ENCODE data around the gene DSTN.

The DSTN gene

DNA sequence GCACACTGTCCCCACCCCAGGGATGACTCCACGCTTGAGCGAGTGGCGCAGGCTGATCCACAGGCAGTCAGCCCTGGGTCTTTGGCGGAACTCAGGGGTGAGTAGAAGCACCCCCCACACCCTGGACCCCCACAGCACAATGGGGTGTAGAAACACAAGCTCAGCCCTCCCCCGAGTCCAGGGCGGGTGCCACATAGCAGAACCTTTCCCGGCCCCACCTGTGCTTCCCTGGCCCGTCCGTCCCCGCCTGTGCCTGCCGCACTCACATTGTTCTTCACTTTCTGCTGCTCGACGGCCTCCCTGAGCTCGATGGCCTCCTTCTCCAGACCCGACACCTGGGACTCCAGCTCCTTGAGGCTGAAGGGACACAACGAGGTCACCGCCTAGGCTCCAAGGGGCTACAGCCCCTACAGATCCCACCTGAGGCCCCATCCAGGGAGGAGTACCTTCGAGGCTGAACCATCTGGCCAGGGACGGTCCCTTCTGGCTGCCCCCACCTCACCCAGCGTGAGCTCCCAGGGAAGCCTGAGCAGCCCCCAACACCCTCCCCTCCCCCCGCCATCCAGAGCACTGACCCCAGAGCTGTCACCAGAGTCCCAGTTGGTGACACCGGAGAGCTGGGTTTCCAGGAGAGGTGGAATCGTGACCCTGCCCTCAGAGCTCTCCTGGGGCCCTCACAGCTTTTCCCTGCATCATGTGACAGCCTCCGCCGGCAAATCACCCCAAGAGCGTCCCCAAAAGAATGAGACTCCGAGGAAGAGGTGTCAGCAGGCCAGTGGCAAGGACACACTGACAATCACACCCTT lies 55.6 kb downstream of the DSTN start:
- DNase-seq = no peak

- no peak for DNase-seq
Observed at GRCh38 chr20:17626217-17627007, 56.5 kb downstream of the DSTN start.

- no peak for DNase-seq
Observed at GRCh38 chr20:17627101-17627955, 57.5 kb downstream of the DSTN start.

GRCh38 chr20:17628101-17628841 lies 58.4 kb downstream of the DSTN start:
- no peak for DNase-seq

DNA sequence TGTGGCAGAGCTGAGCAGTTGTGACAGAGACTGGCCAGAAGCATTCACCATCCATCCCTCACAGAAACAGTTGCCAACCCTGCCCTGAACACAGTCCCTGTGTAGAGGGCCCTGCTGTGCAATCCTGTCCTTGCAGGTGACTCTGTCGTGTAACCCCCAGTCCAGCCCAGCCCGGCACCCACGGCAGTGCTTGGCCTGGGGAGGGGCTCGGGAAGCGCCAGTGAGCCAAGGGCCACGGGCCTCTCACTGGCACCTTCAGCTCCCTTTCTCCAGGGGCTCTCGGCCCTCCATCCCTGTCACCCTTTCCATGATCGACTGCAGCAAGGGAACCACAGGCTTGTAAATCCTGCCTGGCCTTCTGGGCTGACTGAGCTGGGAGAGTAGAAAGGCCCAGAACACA lies 59.1 kb downstream of the DSTN start:
- no peak for DNase-seq

DNA sequence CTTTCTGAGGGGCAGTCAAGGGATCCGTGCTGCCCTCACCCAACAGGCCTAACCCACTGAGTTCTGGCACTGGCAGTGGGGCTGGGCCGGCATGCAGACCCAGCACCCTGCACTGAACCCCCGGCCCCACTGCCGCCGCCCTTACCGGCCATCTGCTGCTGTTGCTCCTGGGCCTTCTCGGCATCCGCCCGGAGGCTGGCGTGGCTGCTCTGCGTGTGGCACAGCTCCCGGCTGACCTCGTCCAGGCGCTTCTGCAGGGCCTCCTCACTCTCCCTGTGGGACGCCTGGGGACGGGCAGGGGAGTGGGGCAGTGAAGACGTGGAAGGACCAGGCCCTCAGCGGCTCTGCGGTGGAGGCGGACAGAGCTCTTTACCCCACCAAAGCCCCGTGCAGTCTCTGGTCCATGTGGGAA lies 59.8 kb downstream of the DSTN start:
- no peak for DNase-seq

- DNase-seq = no peak
Observed at GRCh38 chr20:17630151-17630805, 60.4 kb downstream of the DSTN start.

GRCh38 chr20:17630806-17631195 lies 60.9 kb downstream of the DSTN start:
- DNase-seq = no peak

DNA sequence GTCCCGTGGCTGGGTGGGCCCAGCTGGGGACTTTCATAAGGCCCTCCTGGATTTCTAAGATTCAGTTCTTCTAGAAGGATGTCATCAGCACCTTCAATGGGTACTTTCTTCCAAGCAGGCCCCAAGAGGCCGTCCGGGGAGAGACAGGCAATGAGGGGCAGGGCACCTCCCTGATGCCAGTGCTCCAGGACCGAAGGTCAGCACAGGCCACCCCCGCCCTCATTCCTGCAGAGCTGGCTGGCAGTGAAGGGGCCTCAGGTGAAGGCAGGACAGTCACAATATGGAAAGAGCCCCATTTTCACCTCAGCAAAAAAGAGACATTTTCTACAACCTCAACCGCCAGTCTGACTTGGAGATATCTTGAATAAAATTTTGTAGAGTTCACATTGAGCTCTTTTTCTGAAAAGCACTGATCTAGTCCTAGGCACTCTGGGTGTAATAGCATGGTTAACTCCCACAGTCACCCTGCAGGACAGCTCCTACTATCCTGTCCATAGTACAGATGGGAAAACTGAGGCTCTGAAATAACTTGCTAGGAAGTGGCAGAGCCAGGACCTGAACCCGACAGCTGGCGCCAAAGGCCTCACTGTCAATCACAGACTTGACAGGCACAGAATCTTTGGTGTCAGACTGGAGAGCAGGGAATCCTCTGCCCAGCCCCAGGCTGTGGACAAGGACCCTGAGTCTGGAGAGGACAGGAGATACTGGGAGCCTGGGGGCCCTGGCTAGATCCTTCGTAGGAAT lies 61.9 kb downstream of the DSTN start:
- no peak for DNase-seq

DNA sequence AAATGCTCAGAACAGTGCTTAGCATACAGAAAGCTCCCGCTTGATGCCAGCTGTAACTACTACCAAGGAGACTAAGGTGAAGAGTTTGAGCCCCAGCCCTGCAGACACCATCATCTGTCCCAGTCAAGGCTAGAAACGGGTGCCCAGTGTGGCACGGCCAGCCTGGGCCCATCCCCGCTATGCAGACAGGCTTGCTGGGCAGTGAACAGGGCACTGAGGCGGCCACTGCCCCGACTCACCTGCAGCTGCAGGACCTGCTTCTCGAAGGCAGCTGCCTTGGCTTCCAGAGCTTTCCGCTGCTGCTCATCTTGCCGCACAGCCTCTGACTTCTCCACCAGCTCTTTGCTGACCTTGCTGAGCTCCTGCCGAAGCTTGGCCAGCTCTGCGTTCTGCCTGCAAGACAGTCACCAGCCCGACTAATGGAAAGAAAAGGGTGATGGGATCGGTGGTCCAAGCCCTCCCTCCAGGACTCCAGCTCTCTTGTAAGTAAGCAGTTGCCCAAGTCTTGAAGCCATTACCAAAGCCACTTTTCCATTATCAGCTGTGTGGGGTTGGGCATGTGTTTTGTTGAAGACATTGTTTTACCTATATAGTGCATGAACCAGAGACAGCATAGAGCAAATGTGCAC lies 63.5 kb downstream of the DSTN start:
- no peak for DNase-seq

DNA sequence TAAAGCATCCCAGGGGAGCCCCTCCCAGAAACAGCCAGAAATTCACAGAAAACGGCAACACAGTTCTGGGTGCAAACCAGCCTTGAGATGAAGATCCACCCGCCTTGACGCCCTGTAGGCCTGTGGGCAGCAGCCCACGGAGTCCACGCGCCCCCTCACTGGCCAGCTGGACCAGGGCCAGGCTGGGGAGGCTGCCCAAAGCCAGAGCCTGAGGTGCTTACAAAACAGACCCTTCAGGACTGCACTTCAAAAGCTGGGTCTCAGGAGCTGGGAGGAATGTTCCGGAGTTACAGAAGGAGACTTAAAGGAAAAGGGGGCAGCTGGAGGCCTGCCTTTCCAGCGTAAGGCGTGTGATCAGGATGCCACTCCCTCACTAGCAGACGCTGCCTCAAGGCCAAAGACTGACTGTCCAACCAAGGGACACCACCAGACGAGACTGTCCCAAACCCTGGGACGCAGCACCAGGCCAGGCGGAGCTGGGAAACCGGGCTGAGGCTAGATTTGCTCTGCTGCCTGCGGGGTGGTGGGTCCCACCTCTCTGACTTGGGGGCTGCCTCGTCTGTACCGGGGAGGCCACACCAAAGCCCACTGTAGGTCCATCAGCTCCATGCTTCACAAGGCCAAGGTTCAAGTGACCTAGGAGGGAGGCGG lies 64.1 kb downstream of the DSTN start:
- DNase-seq = no peak

GRCh38 chr20:17634661-17635331 lies 64.9 kb downstream of the DSTN start:
- DNase-seq = no peak

DNA sequence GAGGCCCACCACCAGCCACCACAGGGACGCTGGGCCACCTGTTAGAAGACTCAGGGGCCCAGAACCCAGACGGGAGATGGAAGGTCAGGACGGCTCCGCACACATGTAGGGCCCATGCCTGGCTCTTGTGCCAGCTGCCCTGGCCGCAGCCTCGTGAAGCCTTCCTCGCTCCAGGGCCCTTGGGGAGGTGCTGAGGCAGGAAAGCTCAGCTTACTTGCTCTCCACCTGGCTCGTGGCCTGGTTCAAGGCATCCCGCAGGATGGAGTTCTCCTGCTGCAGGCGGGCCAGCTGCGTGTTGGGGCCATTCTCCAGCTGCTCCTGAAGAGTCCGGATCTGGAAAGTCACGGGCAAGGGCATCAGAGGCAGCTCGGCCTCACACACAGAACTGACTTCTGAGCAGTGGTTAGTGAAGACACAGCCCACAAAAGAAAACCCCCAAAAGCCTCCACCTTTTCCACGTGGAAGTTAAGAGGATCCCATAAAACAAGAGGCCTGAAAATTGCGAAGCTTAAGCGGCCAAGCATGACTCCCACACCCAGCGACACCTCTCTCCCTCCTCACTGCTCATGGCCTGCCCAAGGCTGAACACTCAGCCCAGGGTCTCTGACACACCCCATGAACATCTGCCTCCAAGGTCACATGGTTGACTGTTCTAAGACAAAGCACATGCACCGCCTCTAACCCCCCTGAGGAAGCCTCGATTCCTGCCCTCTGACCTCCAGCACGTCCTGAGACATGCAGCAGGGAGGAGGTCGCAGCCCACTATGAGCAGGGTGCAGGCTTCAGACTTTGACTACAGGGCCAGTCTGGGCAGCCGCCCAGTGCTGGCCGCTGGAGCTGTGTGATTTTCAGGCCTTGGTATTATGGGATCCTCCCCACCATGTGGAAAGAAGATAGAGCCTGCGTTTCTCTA lies 65.7 kb downstream of the DSTN start:
- no peak for DNase-seq

DNA sequence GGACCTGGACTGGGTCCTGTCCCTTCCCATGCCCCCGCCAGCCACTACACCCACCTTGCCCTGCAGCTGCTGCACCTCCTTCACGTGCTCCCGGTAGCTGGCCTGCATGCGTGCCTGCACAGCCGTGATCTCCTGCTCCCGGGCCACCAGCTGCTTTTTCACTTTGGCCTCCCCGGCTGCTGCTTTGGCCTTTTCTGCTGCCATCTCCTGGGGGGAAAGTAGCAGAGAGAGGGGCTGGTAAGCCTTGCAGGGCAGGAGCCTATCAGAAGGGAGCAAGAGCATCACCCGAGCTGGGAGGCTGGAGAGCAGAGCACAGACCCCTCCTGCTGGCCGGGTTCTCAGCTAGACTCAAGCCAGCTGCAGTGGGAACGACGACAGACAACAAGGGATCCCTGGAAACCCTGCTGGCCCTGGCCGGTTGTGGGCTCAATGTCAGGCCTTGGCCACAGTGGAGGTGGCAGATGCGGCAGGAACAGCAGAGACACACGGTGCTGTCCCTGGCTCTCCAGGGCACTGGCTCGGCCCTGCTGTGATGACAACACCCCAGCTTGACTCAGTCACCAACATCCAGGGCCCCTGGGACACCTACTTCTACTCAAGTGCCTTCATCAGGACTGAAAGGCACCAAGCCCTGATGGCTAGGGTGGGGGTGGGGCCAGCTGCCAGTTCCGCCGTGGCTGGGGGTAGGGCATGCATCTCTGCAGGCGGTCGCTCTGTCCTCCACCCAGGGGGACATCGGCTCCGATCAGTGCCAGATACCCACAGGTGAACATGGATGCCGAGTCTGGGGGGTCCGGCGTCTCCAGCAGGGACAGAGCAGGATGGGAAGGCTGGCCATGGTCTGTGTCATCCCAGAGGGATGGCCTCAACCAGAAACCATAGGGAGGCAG lies 66.9 kb downstream of the DSTN start:
- DNase-seq = no peak

DNA sequence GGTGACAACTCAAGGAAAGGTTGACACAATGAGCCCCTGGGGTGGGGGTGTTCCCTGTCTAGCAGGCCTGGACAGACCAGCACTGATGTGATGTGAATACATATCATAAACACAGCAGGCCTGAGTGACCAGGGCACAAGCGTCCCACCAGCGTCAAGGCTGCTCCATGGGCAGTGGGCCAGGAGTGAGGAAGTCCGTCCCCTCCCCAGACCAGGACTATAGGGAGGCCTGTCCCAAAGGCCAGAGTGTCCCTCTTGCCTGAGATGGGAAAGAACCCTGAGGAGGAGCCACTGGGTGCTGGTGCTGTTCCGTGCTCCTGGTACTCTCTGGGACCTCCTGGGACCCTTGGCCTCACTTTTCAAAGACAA lies 67.5 kb downstream of the DSTN start:
- no peak for DNase-seq

DNA sequence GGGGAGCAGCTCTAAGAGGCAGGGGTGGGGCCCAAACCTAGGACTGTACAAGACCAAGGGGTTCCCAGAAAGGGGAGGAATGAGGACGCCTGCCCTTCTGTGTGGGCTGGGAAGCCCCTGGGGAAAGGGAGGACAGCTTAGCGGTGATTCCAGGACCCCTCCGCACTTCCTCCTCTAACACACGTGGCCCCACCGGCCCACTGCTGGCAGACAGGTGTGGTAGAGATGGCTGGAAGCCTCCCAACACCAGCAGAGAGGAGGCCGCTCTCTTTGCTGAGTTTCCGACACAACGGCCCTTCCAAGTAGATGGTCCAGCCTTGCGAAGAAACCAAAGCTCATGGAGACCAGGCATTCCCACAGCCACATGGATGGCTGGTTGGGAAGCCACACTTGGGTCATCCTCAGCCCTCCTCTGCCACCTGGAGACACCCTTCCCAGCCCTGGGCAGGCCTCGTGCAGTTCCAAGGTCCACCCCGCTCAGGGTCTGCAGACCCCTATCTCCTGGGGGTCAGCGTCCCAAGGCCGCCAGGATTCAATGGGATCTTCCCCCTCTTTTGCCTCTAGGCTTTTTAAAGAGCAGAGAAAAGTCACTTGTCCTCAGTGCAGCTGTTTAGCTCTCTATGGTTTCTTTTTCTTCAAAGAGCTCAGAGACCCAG lies 68.2 kb downstream of the DSTN start:
- DNase-seq = no peak

DNA sequence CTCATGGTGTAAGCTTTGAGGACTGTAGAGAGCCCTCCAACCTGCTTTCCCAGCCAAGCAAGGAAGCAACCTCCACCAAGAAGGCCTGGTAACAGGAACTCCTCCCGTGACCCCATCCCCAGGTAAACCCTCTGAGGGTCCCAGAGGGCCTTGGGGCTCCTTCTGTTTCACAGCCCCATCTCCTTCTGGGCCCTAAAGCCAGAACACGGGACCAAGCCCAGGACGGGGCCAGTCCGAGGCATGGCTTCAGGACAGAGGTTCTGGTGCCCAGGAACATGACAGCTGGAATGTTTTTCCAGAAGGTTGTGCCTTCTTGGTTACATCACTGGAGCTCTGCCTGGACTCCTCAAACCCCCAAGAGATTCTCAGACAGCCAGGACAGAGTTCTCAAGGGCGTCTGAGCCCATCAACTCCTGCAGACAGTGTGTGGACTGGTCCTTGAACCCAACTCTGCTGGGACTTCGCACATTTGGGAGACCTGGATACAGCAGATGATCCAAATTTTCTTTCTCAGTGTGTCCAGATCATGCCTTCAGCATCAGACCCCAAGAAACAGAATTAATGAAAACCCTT lies 69.0 kb downstream of the DSTN start:
- no peak for DNase-seq

Measured in activated CD8-positive, alpha-beta memory T cell treated with anti-CD3 and anti-CD28 coated beads for 24 hours (primary cell).